ENCODE measurements around the gene NT5DC2.

NT5DC2 gene

DNA sequence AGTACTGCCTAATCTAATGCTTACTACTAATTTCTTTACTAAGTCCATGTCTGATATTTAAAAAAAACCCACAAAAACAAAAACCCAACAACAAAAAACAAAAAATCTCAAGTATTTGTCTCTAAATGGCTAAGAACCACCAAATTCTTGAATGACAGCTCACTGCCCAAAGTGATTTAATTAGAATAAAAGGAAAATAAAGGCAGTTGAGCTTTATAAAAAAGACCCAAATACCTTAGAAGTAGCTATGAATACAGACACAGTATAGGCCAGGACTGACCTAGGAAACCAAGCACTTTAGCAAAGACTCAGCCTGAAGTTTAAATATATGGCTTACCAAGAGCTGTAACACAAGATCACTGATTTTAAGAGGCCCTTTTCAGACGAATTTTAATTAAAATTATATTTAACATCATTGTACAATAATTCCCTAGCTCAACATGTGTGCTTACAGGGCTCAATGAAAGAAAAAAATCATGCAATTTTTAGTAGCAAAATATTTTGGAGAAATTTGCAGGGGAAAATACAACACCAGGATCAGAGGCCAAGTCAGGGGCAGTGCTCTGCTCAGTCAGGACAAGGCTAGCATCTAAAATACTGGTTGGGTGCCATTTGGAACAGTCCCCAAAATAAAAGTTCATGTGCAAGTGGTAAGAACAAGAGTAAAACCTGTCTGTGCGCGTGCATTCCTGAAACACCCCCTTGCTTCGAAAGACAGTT, 27.5 kb upstream of the NT5DC2 start:
- no peak for TF ChIP-seq CTCF (IDR thresholded peaks at IDR 0.05; ENCODE audit: extremely low read depth, missing control alignments)
- no peak for DNase-seq (ENCODE audit: low spot score)

DNA sequence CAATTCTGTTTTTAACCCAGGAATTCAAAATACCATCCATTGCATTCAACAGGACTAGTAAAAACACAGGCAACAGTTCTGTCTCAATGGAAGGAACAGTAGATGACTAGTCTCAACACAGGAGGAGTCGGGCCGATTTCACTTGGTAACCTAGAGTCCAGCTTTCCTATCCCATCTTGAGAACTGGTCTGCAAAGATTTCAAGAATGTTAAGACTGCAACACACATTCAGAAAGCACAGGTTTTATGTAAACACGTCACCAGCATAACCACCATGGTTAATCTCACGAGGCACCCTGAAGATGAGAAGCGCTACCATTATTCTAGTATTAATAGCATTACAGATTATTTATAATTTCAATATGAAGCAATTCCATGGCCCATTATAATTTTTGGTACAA, 24.8 kb upstream of the NT5DC2 start:
- DNase-seq (ENCODE audit: low spot score) = no peak
- no peak for TF ChIP-seq CTCF (IDR thresholded peaks at IDR 0.05; ENCODE audit: extremely low read depth, missing control alignments)

- no peak for TF ChIP-seq CTCF (IDR thresholded peaks at IDR 0.05; ENCODE audit: extremely low read depth, missing control alignments)
These were observed 23.6 kb upstream of the NT5DC2 start for GRCh38 chr3:52557011-52557960.

DNA sequence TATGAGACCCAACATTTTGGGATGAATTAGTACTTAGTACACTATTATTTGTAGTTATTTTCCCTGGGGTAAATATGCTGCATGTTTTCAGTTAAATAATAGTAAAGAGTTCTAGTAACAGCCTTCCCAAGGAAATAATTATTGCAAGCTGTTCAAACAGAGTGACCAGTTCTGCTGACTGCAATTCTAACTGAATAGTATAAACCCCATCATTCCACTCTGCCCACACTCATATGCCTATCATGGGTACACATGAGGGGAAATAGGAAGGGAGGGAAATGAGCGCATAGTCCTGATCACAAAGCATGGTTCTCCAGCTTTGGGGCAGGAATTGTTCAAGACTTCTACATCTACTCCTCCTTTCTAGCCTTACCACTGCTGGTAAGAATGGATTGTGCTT, 21.4 kb upstream of the NT5DC2 start:
- no peak for TF ChIP-seq CTCF (IDR thresholded peaks at IDR 0.05; ENCODE audit: extremely low read depth, missing control alignments)
- no peak for DNase-seq (ENCODE audit: low spot score)

More at GRCh38 chr3:52557011-52557960, 23.6 kb upstream of the NT5DC2 start:
- no peak for DNase-seq (ENCODE audit: low spot score)

- no peak for DNase-seq (ENCODE audit: low spot score)
- TF ChIP-seq CTCF (IDR thresholded peaks at IDR 0.05; ENCODE audit: extremely low read depth, missing control alignments) = no peak
These were observed 20.5 kb upstream of the NT5DC2 start for GRCh38 chr3:52554026-52554755.

DNA sequence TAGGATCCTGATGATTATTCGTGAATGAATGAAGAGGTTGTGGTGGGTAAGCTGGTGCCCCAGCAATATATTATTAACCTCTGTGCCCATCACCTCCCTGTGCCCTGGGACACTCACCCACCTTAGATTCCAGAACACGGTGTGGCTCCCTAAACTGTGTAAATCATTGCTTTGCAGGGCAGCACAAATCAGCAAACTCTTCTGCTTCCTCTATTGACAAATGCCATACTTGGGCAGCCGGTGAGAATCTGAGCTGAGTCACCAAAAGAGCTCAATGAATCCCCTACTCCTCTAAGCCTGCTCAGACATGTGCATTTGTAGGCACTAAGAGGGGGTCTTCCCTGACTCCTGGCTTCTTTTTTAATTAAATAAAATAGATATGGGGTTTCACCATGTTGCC, 18.4 kb upstream of the NT5DC2 start:
- DNase-seq (ENCODE audit: low spot score) = no peak
- TF ChIP-seq CTCF (IDR thresholded peaks at IDR 0.05; ENCODE audit: extremely low read depth, missing control alignments) = no peak

Data from GM20000 (cell line).